SK-N-SH (cell line): ENCODE data around the gene DPYSL5.

ENCODE experiments used
- CTCF ChIP-seq: fragments of 200-600 bp; sonication (generic); IDR thresholded peaks from 2 replicates; pipeline ENCODE4 v1.6.1; 2017; ENCODE audit warnings: antibody characterized with exemption, mild to moderate bottlenecking, moderate library complexity
- EP300 ChIP-seq, 2 experiments: IDR thresholded peaks; 2 replicates each; pipeline versions ENCODE4 v1.4.0 to v1.6.1; 2012; ENCODE audit warnings: borderline replicate concordance in 1 of 2, low read depth in 1 of 2, low read length in 1 of 2
- EZH2phosphoT487 ChIP-seq: fragments of 200-600 bp; sonication (generic); IDR thresholded peaks from 2 replicates; pipeline ENCODE4 v1.6.1; 2017; ENCODE audit warnings: low read depth, mixed run types, mild to moderate bottlenecking, antibody characterized with exemption, moderate library complexity, borderline replicate concordance
- MAX ChIP-seq: IDR thresholded peaks from 2 replicates; pipeline ENCODE4 v1.4.0; 2012; ENCODE audit warnings: low read depth
- POLR2AphosphoS5 ChIP-seq: IDR thresholded peaks from 2 replicates; pipeline ENCODE4 v1.6.1; 2012; ENCODE audit warnings: low read depth, low read length
- REST ChIP-seq: IDR thresholded peaks from 2 replicates; pipeline ENCODE4 v1.6.1; 2012; ENCODE audit warnings: mild to moderate bottlenecking, low read depth, low read length, moderate library complexity
- SIN3A ChIP-seq: IDR thresholded peaks from 2 replicates; pipeline ENCODE4 v1.6.1; 2012; ENCODE audit warnings: low read depth, mild to moderate bottlenecking, low read length, moderate library complexity, borderline replicate concordance
- YY1 ChIP-seq: IDR thresholded peaks from 2 replicates; pipeline ENCODE4 v1.4.0; 2012; ENCODE audit warnings: low read depth, mild to moderate bottlenecking

DNA sequence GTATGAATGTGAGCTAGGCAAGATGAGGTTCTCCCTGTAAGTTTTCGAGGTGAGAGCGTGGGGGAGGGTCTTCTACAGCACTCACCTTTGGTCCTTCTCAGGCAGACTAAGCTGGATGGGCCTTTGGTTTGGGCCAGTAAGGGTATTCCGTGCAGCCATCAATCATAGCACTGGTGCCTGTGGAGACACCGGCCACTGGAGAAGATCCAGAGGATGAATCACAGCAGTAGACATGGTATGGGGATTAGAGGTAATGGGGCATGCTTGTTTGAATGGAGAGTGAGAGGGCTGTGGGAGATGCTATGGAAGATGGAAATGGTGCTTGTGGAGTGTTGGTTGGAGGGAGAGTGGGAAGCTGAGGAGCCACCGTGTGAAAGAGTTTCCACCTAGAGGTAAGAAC lies 138.6 kb downstream of the DPYSL5 start:
- TF ChIP-seq SIN3A (no peak), YY1 (no peak), REST (no peak), POLR2AphosphoS5 (no peak), EP300 (IDR thresholded peaks at IDR 0.05; ENCODE audit: borderline replicate concordance in 1 of 2, low read depth in 1 of 2, low read length in 1 of 2) (no peak), CTCF (no peak), MAX (no peak), EZH2phosphoT487 (no peak)
